Measurements from ENCODE around the gene GADD45GIP1.

Gene GADD45GIP1

GRCh38 chr19:12991296-12991695, 34.3 kb upstream of the GADD45GIP1 start:
- Histone ChIP-seq H3K27me3 (ENCODE audit: insufficient read depth, low read length, poor library complexity, severe bottlenecking) (no peaks in the 10 kb centered on the region), H3K4me2 (ENCODE audit: low read depth, low read length, poor library complexity, severe bottlenecking) (no peak overlapping the region), H3K79me2 (ENCODE audit: insufficient read depth, low read length) (no peaks in the 10 kb centered on the region), H3F3A (ENCODE audit: low read depth) (no peaks in the 10 kb centered on the region), H3K36me3 (ENCODE audit: insufficient read depth, low read length) (no peaks in the 10 kb centered on the region), H3K9ac (ENCODE audit: low read depth, low read length, poor library complexity, severe bottlenecking) (no peak overlapping the region), H2AFZ (ENCODE audit: low read length) (no peak overlapping the region), H3K4me1 (ENCODE audit: insufficient read depth, low read length, poor library complexity, severe bottlenecking) (peaks cover 6% of the 10 kb centered on the region), H3K4me3 (ENCODE audit: low read length, poor library complexity, severe bottlenecking) (no peak overlapping the region), H3K9me3 (ENCODE audit: insufficient read depth, low read depth, low read length) (no peaks in the 10 kb centered on the region), H3K9me2 (replicated peaks; ENCODE audit: low read depth, low read length) (no peaks in the 10 kb centered on the region), H4K20me1 (ENCODE audit: insufficient read depth, low read length, poor library complexity, severe bottlenecking) (no peaks in the 10 kb centered on the region)
- no peak for TF ChIP-seq EZH2phosphoT487 (IDR thresholded peaks at IDR 0.05; ENCODE audit: borderline replicate concordance)
- TF ChIP-seq, protein P1, sequence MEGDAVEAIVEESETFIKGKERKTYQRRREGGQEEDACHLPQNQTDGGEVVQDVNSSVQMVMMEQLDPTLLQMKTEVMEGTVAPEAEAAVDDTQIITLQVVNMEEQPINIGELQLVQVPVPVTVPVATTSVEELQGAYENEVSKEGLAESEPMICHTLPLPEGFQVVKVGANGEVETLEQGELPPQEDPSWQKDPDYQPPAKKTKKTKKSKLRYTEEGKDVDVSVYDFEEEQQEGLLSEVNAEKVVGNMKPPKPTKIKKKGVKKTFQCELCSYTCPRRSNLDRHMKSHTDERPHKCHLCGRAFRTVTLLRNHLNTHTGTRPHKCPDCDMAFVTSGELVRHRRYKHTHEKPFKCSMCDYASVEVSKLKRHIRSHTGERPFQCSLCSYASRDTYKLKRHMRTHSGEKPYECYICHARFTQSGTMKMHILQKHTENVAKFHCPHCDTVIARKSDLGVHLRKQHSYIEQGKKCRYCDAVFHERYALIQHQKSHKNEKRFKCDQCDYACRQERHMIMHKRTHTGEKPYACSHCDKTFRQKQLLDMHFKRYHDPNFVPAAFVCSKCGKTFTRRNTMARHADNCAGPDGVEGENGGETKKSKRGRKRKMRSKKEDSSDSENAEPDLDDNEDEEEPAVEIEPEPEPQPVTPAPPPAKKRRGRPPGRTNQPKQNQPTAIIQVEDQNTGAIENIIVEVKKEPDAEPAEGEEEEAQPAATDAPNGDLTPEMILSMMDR (conservative IDR thresholded peaks at IDR 0.05; ENCODE audit: low read length), result no peak

- no peaks in the 10 kb centered on the region for H3F3A ChIP-seq (ENCODE audit: low read depth)
- no peak overlapping the region for H3K4me2 ChIP-seq (ENCODE audit: low read depth, low read length, poor library complexity, severe bottlenecking)
- H3K4me3 ChIP-seq (ENCODE audit: low read length, poor library complexity, severe bottlenecking), result no peak overlapping the region
- peaks cover 6% of the 10 kb centered on the region for H3K4me1 ChIP-seq (ENCODE audit: insufficient read depth, low read length, poor library complexity, severe bottlenecking)
- no peaks in the 10 kb centered on the region for H3K9me2 ChIP-seq (replicated peaks; ENCODE audit: low read depth, low read length)
- no peaks in the 10 kb centered on the region for H3K79me2 ChIP-seq (ENCODE audit: insufficient read depth, low read length)
- no peaks in the 10 kb centered on the region for H3K27me3 ChIP-seq (ENCODE audit: insufficient read depth, low read length, poor library complexity, severe bottlenecking)
- no peaks in the 10 kb centered on the region for H3K36me3 ChIP-seq (ENCODE audit: insufficient read depth, low read length)
- no peak overlapping the region for H3K9ac ChIP-seq (ENCODE audit: low read depth, low read length, poor library complexity, severe bottlenecking)
- no peaks in the 10 kb centered on the region for H3K9me3 ChIP-seq (ENCODE audit: insufficient read depth, low read depth, low read length)
- TF ChIP-seq, protein P1 (conservative IDR thresholded peaks at IDR 0.05; ENCODE audit: low read length), result no peak
- TF ChIP-seq EZH2phosphoT487 (IDR thresholded peaks at IDR 0.05; ENCODE audit: borderline replicate concordance), result no peak
- no peaks in the 10 kb centered on the region for H4K20me1 ChIP-seq (ENCODE audit: insufficient read depth, low read length, poor library complexity, severe bottlenecking)
- H2AFZ ChIP-seq (ENCODE audit: low read length), result no peak overlapping the region
These were observed 33.8 kb upstream of the GADD45GIP1 start for GRCh38 chr19:12990853-12991252.

DNA sequence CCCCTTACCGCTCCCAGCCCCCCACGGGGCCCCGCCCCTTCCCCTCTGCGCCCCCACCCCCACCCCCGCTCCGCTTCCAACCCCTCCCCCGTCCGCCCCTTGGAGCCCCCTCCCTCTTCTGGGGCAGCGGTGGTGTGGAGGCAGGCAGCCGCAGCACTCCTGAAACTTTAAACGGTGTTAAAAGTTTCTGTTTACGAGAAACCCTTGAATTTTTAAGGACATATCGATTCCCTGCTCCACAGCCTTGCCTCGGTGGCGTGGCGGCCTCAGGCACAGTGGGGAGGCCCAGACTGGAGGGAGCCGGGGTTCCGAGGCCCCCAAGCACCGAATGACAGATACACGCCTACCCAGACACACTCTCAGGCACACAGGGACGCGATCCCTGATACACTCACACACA, 33.4 kb upstream of the GADD45GIP1 start:
- Histone ChIP-seq H3K4me1 (ENCODE audit: insufficient read depth, low read length, poor library complexity, severe bottlenecking) (peaks cover 6% of the 10 kb centered on the region), H3K9ac (ENCODE audit: low read depth, low read length, poor library complexity, severe bottlenecking) (no peak overlapping the region), H2AFZ (ENCODE audit: low read length) (no peak overlapping the region), H3K4me2 (ENCODE audit: low read depth, low read length, poor library complexity, severe bottlenecking) (no peak overlapping the region), H3K9me2 (replicated peaks; ENCODE audit: low read depth, low read length) (no peaks in the 10 kb centered on the region), H4K20me1 (ENCODE audit: insufficient read depth, low read length, poor library complexity, severe bottlenecking) (no peaks in the 10 kb centered on the region), H3K27me3 (ENCODE audit: insufficient read depth, low read length, poor library complexity, severe bottlenecking) (no peaks in the 10 kb centered on the region), H3F3A (ENCODE audit: low read depth) (no peaks in the 10 kb centered on the region), H3K79me2 (ENCODE audit: insufficient read depth, low read length) (no peaks in the 10 kb centered on the region), H3K36me3 (ENCODE audit: insufficient read depth, low read length) (no peaks in the 10 kb centered on the region), H3K4me3 (ENCODE audit: low read length, poor library complexity, severe bottlenecking) (no peak overlapping the region), H3K9me3 (ENCODE audit: insufficient read depth, low read depth, low read length) (no peaks in the 10 kb centered on the region)
- no peak for TF ChIP-seq EZH2phosphoT487 (IDR thresholded peaks at IDR 0.05; ENCODE audit: borderline replicate concordance)
- TF ChIP-seq, protein P1 (conservative IDR thresholded peaks at IDR 0.05; ENCODE audit: low read length), result no peak
